Neutrophil (primary cell): Measurements from ENCODE around the gene IFIT2.
"Not testable (repeated sequence)": the region's sequence is repeated elsewhere in the genome, so short reads cannot be mapped to it uniquely, and the experiment has no call there.

ENCODE experiments used
- H3K27ac ChIP-seq: fragments of 200-600 bp; sonication (generic); 2 replicates; pipeline ENCODE4 v1.5.1; 2016; ENCODE audit warnings: mild to moderate bottlenecking, moderate library complexity
- H3K27me3 ChIP-seq: fragments of 200-600 bp; sonication (generic); 2 replicates; pipeline ENCODE4 v1.6.0; 2016; ENCODE audit warnings: mild to moderate bottlenecking
- H3K36me3 ChIP-seq: fragments of 200-600 bp; sonication (generic); 2 replicates; pipeline ENCODE4 v1.5.1; 2017
- H3K4me1 ChIP-seq, 2 experiments: fragments of 200-600 bp in 1 of 2; sonication (generic) in 1 of 2; 1 replicate in 1 of 2; 2 replicates in 1 of 2; pipeline versions ENCODE4 v1.5.1 to v1.6.1; 2013 to 2016; ENCODE audit warnings: low read depth in 1 of 2, low read length in 1 of 2, mild to moderate bottlenecking in 1 of 2, moderate library complexity in 1 of 2; ENCODE audit not compliant: control insufficient read depth in 1 of 2, insufficient read depth in 1 of 2
- H3K4me3 ChIP-seq, 2 experiments: fragments of 200-600 bp in 1 of 2; sonication (generic) in 1 of 2; 1 replicate in 1 of 2; 2 replicates in 1 of 2; pipeline ENCODE4 v1.5.1; 2013 to 2016; ENCODE audit warnings: low read depth in 1 of 2, low read length in 1 of 2, mild to moderate bottlenecking in 1 of 2, moderate library complexity in 1 of 2
- H3K9me3 ChIP-seq: fragments of 200-600 bp; sonication (generic); 2 replicates; pipeline ENCODE4 v1.5.1; 2016
- TF ChIP-seq, protein P1 (sequence below): fragments of 200-600 bp; sonication (generic); IDR thresholded peaks from 2 replicates; pipeline ENCODE4 v1.5.1; 2016; ENCODE audit warnings: antibody characterized with exemption

IFIT2 gene

DNA sequence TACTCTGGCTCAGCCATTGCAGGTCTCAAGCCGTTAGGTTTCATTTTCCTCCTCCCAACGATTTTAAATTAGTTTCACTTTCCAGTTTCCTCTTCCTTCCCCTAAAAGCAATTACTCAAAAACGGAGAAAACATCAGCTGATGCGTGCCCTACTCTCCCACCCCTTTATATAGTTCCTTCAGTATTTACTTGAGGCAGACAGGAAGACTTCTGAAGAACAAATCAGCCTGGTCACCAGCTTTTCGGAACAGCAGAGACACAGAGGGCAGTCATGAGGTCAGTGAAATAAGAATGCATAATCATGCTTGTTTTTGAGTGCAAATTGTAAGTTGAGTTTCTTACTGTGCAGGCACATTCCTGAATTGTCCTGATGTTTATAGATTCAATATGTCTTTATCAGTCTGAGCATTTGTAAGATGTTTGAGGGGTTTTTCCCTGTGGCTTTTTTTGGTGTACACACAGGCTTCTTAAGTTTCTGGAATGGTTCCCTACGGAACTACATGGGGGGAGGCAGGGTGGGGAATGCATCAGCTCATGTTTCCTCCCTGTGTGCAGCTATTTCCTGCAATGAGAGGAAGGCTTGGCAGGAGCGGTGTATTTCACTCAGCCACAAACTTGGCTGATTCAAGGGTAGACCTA is 26.1 kb downstream of the IFIT2 start, which contains the start of gene IFIT3:
Gene IFIT3 (plus strand): TSS at position 195 of the 639 bp plus-strand sequence. CDS start 77 bp downstream, at position 272.
- TF ChIP-seq, protein P1, sequence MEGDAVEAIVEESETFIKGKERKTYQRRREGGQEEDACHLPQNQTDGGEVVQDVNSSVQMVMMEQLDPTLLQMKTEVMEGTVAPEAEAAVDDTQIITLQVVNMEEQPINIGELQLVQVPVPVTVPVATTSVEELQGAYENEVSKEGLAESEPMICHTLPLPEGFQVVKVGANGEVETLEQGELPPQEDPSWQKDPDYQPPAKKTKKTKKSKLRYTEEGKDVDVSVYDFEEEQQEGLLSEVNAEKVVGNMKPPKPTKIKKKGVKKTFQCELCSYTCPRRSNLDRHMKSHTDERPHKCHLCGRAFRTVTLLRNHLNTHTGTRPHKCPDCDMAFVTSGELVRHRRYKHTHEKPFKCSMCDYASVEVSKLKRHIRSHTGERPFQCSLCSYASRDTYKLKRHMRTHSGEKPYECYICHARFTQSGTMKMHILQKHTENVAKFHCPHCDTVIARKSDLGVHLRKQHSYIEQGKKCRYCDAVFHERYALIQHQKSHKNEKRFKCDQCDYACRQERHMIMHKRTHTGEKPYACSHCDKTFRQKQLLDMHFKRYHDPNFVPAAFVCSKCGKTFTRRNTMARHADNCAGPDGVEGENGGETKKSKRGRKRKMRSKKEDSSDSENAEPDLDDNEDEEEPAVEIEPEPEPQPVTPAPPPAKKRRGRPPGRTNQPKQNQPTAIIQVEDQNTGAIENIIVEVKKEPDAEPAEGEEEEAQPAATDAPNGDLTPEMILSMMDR: peak; percentile 15
- H3K27me3 ChIP-seq: no peaks in the 10 kb centered on the region
- H3K4me1 ChIP-seq: peaks cover 60 to 63% of the 10 kb centered on the region in 2 experiments
- no peaks in the 10 kb centered on the region for H3K9me3 ChIP-seq
- H3K4me3 ChIP-seq: peak within 1 kb of the TSS; percentile 63 to 69
- H3K27ac ChIP-seq: peak within 1 kb of the TSS; percentile 88
- H3K36me3 ChIP-seq: peaks cover 4% of the 10 kb centered on the region

GRCh38 chr10:89329151-89329550 is 27.3 kb downstream of the IFIT2 start:
- Histone ChIP-seq H3K36me3 (peaks cover 4% of the 10 kb centered on the region), H3K4me1 (peaks cover 72 to 75% of the 10 kb centered on the region in 2 experiments), H3K4me3 (peak overlapping the region; percentile 63 to 69), H3K9me3 (no peaks in the 10 kb centered on the region), H3K27me3 (no peaks in the 10 kb centered on the region), H3K27ac (peak overlapping the region; percentile 88)
- TF ChIP-seq, protein P1: no peak

DNA sequence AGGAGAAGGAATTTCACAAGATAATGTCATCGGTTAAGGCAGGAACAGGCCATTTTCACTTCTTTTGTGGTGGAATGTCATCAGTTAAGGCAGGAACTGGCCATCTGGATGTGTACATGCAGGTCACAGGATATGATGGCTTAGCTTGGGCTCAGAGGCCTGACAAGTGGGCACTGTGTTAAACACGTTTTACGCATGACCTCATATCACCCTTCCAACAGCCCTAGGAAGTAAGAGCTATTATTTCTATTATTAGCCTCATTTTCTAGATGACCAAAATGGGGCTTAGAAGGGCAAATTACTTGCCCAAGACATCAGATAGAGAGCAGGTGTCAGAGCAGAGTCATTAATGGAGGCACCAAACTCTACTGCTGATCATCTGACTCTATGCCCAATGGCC is 28.2 kb downstream of the IFIT2 start:
- H3K36me3 ChIP-seq, H3K27me3 ChIP-seq, H3K9me3 ChIP-seq: not testable (repeated sequence)
- Histone ChIP-seq H3K4me3 (peak overlapping the region; percentile 63 to 69), H3K27ac (peak overlapping the region; percentile 66), H3K4me1 (peaks cover 73 to 77% of the 10 kb centered on the region in 2 experiments)

DNA sequence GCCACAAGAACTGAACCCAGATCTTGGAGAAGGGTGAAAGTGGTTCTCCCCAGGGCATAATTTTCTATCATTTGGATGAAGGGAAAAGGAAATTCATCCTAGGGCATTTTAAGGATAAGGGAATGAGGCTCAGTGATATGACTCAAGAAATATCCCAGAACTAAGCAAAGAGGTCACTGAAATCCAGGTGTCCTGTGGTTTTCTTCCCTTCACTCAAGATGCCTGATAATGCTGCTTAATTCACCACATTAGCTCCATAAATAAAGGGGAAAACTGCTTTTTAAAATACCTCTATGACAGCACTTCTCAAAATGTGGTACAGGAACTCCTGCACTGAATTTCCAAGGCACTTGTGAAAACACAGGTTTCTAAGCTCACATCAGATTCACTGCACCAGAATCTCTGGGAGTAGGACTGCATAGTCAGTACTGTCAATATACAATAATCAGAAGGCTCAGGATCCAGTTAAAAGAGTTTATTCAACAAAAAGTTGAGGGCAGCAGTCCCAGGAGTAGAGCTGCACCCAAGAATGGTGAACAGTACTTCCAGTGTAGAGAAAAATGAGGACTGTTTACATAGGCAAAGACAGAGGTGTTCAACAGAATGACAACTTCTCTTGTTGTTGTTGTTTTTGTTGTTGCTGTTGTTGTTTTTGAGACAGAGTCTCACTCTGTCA is 28.8 kb downstream of the IFIT2 start:
- H3K4me3 ChIP-seq: peak overlapping the region; percentile 63 to 69

DNA sequence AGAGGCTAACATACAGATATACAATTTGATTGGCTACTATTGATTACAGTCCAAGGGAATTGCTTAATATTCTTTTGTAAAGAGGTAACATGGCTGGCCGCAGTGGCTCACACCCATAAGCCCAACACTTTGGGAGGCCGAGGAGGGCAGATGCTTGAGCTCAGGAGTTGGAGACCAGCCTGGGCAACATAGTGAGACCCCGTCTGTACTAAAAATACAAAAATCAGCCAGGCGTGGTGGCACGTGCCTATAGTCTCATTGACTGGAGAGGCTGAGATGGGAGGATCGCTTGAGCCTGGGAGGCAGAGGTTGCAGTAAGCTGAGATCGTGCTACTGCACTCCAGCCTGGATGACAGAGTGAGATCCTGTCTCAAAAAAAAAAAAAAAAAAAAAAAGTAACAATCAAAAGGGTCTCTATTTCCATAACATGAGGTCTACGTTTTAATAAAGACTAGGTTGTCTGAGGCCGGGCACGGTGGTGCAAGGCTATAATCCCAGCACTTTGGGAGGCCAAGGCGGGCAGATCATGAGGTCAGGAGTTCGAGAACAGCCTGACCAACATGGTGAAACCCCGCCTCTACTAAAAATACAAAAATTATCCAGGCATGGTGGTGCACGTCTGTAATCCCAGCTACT is 29.8 kb downstream of the IFIT2 start:
- not testable (repeated sequence) for H3K36me3 ChIP-seq, H3K9me3 ChIP-seq, H3K27me3 ChIP-seq
- Histone ChIP-seq H3K4me3 (peak overlapping the region; percentile 61 to 64), H3K27ac (peak overlapping the region; percentile 85), H3K4me1 (peaks cover 73 to 76% of the 10 kb centered on the region in 2 experiments)

More for the DNA sequence above, 28.8 kb downstream of the IFIT2 start:
- peak overlapping the region; percentile 66 for H3K27ac ChIP-seq
- peaks cover 4% of the 10 kb centered on the region for H3K36me3 ChIP-seq
- H3K4me1 ChIP-seq: peaks cover 73 to 77% of the 10 kb centered on the region in 2 experiments
- H3K9me3 ChIP-seq: no peaks in the 10 kb centered on the region
- TF ChIP-seq, protein P1: no peak
- no peaks in the 10 kb centered on the region for H3K27me3 ChIP-seq

DNA sequence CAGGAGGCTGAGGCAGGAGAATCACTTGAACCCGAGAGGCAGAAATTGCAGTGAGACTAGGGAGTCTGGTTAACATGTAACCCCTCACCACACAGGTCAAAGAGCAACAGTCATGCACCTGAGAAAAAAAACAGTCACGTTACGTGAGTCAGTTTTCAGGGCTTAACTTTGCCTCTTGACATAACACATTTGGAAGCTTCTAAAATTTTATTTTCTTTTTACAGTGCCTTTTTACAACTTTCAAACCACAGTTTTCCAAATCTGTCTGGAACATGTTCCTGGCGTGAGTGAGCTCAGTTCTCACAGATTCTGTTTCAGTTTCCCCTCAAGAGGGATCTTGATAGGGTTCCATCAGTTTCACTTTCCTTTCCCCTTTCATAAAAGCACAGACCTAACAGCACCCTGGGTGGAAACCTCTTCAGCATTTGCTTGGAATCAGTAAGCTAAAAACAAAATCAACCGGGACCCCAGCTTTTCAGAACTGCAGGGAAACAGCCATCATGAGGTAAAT is 30.3 kb downstream of the IFIT2 start:
- Histone ChIP-seq H3K4me3 (peak overlapping the region; percentile 61 to 64), H3K27ac (peak overlapping the region; percentile 85), H3K27me3 (no peaks in the 10 kb centered on the region), H3K36me3 (peaks cover 8% of the 10 kb centered on the region), H3K9me3 (no peaks in the 10 kb centered on the region), H3K4me1 (peaks cover 67 to 70% of the 10 kb centered on the region in 2 experiments)
- TF ChIP-seq, protein P1: no peak
